Activated T-cell treated with anti-CD3 and anti-CD28 coated beads for 24 hours (primary cell): Measurements from ENCODE around the gene SQOR.

Source experiments
- DNase-seq: peaks from one replicate; pipeline ENCODE4 v3.0.0-alpha.2; 2020; ENCODE audit warnings: low read depth

Gene SQOR

DNA sequence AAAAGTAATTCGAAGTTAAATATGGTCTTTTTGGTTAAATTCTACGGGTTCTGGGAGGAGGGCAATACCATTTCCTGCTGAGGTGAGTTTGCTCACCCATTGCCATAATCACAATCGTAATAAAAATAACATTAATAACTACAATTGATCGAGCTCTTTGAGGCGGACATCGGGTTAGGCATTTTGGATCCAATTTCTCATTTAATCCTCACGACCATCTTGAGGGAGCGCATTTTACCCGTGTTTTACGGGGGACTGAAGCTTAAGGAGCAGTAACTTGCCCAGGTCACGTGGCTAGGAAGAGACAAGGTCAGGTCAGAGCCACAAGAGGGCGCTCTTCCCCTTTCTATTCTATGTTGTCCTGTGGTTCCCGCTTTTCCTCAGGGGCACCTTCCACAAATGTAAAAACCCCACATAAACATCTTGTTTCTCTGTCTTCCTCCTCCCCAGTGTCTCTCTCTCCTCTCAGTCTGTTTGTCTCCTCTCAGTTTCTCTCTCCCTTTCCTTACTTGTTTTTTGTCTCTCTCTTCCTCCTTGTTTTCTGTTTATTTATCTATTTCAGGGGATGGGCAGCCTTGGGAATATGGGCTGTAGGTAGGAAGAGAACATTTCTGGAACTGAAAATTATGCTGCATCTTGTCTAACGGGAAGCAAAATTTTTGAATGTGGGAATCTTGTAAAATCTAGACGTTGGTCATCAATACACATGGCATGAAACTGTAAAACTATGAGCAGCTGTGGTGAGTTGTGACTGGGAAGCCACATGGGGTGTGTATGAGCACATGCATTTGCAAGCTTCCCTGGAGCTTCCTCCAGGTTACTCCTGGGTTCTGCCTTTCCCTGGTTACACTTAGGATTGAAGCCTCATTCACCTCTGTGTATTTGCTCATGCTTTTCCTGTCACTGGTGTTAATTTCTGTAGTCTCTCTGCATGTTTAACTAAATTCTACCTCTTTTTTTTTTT, 71.0 kb downstream of the SQOR start:
- peak; percentile 53 for DNase-seq

GRCh38 chr15:45710657-45711056, 75.8 kb downstream of the SQOR start:
- DNase-seq = no peak

- peak; percentile 16 for DNase-seq
Observed at GRCh38 chr15:45714590-45715488, 80.0 kb downstream of the SQOR start.

DNA sequence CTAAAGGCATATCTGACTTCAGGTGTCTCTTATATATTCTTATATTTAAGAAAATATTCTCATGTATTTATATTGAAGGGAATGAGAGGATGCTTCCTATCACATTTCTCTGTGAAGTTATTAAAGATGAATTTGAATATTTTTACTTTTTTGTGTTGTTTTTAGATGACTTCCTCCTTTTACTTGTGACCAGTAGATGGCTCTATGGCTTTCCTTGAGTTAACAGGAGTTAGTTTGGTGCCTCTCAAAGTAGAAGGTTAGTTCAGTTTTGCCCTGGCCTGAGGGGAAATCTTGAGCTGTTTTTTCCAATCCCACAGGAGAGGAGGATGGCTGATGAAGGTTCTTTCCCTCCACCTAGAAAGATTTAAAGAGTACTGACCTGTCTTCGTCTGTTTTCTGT, 80.7 kb downstream of the SQOR start:
- no peak for DNase-seq

DNA sequence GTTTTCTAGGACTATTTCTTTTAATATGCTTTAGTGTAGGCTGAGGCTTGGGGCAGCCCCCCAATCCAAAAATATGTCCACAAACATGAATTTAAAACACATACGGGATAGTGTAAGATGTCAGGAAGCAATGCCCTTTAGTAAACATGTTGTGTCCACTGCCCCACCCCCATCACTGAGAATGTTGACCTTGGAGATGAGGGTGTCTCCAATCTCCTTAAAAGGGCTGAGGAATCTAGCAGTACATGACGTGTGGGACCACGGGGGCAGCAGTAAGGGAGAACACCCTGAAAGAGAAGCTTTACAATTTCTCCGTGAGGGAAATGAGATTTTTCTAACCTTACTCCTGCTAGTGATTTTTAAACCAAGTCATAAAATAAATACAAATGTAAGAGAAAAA, 84.7 kb downstream of the SQOR start:
- no peak for DNase-seq

DNA sequence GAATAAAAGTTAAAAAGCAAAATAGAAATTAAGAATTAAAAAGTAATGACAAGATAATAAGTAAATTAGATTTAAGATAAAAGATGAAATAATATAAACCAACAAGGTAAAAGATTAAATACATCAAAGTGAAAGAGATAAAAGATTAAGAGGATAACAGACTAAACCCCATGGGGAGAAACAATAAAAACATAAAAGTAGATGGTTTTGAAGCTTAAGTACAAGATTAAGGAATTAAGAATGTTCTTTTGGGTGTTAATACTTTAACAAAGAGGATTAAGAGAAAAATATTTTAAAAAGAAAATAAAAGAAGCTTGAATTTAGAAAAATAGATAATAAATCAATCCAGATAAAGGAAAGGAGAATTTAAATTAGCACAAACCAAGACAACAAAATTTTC, 85.4 kb downstream of the SQOR start:
- no peak for DNase-seq

GRCh38 chr15:45728641-45729040, 93.8 kb downstream of the SQOR start:
- DNase-seq = no peak

GRCh38 chr15:45729141-45729540, 94.3 kb downstream of the SQOR start:
- DNase-seq = no peak

GRCh38 chr15:45731343-45731742, 96.5 kb downstream of the SQOR start:
- no peak for DNase-seq

GRCh38 chr15:45732662-45733061, 97.8 kb downstream of the SQOR start:
- no peak for DNase-seq

- no peak for DNase-seq
Observed at GRCh38 chr15:45734260-45734711, 99.5 kb downstream of the SQOR start.
